T-cell (primary cell): ENCODE data around the gene CACNA2D4. TPM values are rescaled to one million over a fixed set of nuclear protein-coding genes. Genes with fewer than 3 reads are reported as not detected.

ENCODE experiments used
- ATAC-seq, 4 experiments: fragments of 200-7000 bp in 3 of 4; fragments of 150-1000 bp in 1 of 4; cut with Tn5 transposase; replicated peaks in 1 of 4; 1 replicate in 3 of 4; 2 replicates in 1 of 4; pipeline ENCODE4 v1.10.0; 2021; ENCODE audit warnings: moderate library complexity in 3 of 4, mild to moderate bottlenecking in 2 of 4, moderate number of reproducible peaks in 1 of 4
- CTCF ChIA-PET, 2 donors: fragments of 300-600 bp; sonication (Branson Sonifier 250); formaldehyde crosslinking; loops; one replicate each; lab custom pipeline; 2022; ENCODE audit warnings: antibody characterized with exemption in 2 of 2; lab: Charles Lee
- POLR2A ChIA-PET, 2 donors: fragments of 300-600 bp; sonication (Branson Sonifier 250); formaldehyde crosslinking; loops; one replicate each; lab custom pipeline; 2022; ENCODE audit warnings: antibody characterized with exemption in 2 of 2; lab: Charles Lee
- DNase-seq, 35 experiments: peaks; one replicate each; pipeline versions ENCODE4 v3.0.0 to v3.0.0-alpha.2; 2013 to 2023
- H3K27ac ChIP-seq: one replicate; pipeline ENCODE4 v1.5.1; 2013; ENCODE audit warnings: low read length
- H3K27me3 ChIP-seq, 2 experiments: replicated peaks in 1 of 2; 1 replicate in 1 of 2; 2 replicates in 1 of 2; pipeline versions ENCODE4 v1.6.1 to v1.7.0; 2013; ENCODE audit warnings: low read length in 1 of 2, mixed read lengths in 1 of 2; ENCODE audit not compliant: control insufficient read depth in 2 of 2, insufficient read depth in 2 of 2; ENCODE audit errors: extremely low read depth in 1 of 2
- H3K36me3 ChIP-seq, 2 donors: 1 replicate in 1 of 2; 2 replicates in 1 of 2; pipeline versions ENCODE4 v1.6.1 to v1.7.0; 2013; ENCODE audit warnings: low read length in 1 of 2; ENCODE audit not compliant: control insufficient read depth in 2 of 2, insufficient read depth in 1 of 2; ENCODE audit errors: extremely low read depth in 1 of 2
- H3K4me1 ChIP-seq, 2 experiments: 1 replicate in 1 of 2; 2 replicates in 1 of 2; pipeline versions ENCODE4 v1.6.1 to v1.7.0; 2013; ENCODE audit warnings: low read length in 2 of 2, mixed read lengths in 1 of 2; ENCODE audit not compliant: insufficient read depth in 2 of 2, control insufficient read depth in 1 of 2; ENCODE audit errors: extremely low read depth in 1 of 2
- H3K4me3 ChIP-seq, 2 donors: 1 replicate in 1 of 2; 2 replicates in 1 of 2; pipeline versions ENCODE4 v1.5.1 to v1.7.0; 2013; ENCODE audit warnings: mild to moderate bottlenecking in 2 of 2, low read length in 1 of 2, moderate library complexity in 1 of 2; ENCODE audit not compliant: control insufficient read depth in 1 of 2; ENCODE audit errors: extremely low read depth in 1 of 2
- H3K9me3 ChIP-seq: 2 replicates; pipeline ENCODE4 v1.7.0; 2013
- H3K27ac Mint-ChIP-seq, 2 donors: one replicate each; pipeline ENCODE4 v1.8.0; 2020 to 2021; ENCODE audit warnings: mild to moderate bottlenecking in 2 of 2, mixed read lengths in 2 of 2
- H3K27me3 Mint-ChIP-seq, 2 donors: one replicate each; pipeline ENCODE4 v1.8.0; 2021 to 2022; ENCODE audit warnings: mixed read lengths in 2 of 2
- H3K36me3 Mint-ChIP-seq: one replicate; pipeline ENCODE4 v1.8.0; 2021; ENCODE audit warnings: mixed read lengths
- H3K4me1 Mint-ChIP-seq, 3 donors: one replicate each; pipeline ENCODE4 v1.8.0; 2020 to 2022; ENCODE audit warnings: mixed read lengths in 3 of 3, mild to moderate bottlenecking in 1 of 3
- H3K4me3 Mint-ChIP-seq, 3 donors: one replicate each; pipeline ENCODE4 v1.8.0; 2020 to 2022; ENCODE audit warnings: mild to moderate bottlenecking in 3 of 3, mixed read lengths in 3 of 3, moderate library complexity in 3 of 3
- H3K9me3 Mint-ChIP-seq, 3 donors: one replicate each; pipeline ENCODE4 v1.8.0; 2020 to 2022; ENCODE audit warnings: mixed read lengths in 3 of 3
- WGBS: methylation state at CpG from one replicate; pipeline ENCODE4 v1.1.5; 2013; ENCODE audit warnings: missing lambda C conversion rate; ENCODE audit not compliant: insufficient coverage; 5-methylcytosine and 5-hydroxymethylcytosine counted together
- total RNA-seq, 35 experiments: library from RNA in 6 of 35; stranded (reverse) in 6 of 35; fragments of 120-200 nt in 1 of 35; gene quantifications; one replicate each; pipeline versions ENCODE4 v1.2.1 to v1.2.4 and lab custom pipeline; 2013 to 2026

CACNA2D4 gene
- total RNA-seq, 5 donors from 2014 or later (not counting 1 experiment from before 2014, with no cell fraction given): 10.2 to 14.8 (median 12.1) TPM

GRCh38 chr12:1832801-1833595 lies 85.5 kb downstream of the CACNA2D4 start:
- Histone ChIP-seq H3K4me1 (no peaks in the 10 kb centered on the region), H3K4me3 (no peak overlapping the region), H3K27ac (no peak overlapping the region), H3K9me3 (no peaks in the 10 kb centered on the region), H3K27me3 (peaks cover 0 to 58% of the 10 kb centered on the region in 2 experiments), H3K36me3 (no peaks in the 10 kb centered on the region)
- Mint-ChIP-seq H3K27me3 (peaks cover 25 to 43% of the 10 kb centered on the region in 2 donors), H3K9me3 (no peaks in the 10 kb centered on the region), H3K27ac (no peak overlapping the region), H3K4me1 (no peaks in the 10 kb centered on the region), H3K4me3 (no peak overlapping the region), H3K36me3 (no peaks in the 10 kb centered on the region)
- DNase-seq (no peak), ATAC-seq (no peak)
- ChIA-PET CTCF (no interaction called here), POLR2A (interaction anchor here in 1 of 2 donors (0.6 kb wide), 1 partner anchor 180 kb away, joined by 6 read pairs; no protein-coding TSS in a partner anchor)
- WGBS: 78% methylated on average over 9 of the region's 17 CpGs

DNA sequence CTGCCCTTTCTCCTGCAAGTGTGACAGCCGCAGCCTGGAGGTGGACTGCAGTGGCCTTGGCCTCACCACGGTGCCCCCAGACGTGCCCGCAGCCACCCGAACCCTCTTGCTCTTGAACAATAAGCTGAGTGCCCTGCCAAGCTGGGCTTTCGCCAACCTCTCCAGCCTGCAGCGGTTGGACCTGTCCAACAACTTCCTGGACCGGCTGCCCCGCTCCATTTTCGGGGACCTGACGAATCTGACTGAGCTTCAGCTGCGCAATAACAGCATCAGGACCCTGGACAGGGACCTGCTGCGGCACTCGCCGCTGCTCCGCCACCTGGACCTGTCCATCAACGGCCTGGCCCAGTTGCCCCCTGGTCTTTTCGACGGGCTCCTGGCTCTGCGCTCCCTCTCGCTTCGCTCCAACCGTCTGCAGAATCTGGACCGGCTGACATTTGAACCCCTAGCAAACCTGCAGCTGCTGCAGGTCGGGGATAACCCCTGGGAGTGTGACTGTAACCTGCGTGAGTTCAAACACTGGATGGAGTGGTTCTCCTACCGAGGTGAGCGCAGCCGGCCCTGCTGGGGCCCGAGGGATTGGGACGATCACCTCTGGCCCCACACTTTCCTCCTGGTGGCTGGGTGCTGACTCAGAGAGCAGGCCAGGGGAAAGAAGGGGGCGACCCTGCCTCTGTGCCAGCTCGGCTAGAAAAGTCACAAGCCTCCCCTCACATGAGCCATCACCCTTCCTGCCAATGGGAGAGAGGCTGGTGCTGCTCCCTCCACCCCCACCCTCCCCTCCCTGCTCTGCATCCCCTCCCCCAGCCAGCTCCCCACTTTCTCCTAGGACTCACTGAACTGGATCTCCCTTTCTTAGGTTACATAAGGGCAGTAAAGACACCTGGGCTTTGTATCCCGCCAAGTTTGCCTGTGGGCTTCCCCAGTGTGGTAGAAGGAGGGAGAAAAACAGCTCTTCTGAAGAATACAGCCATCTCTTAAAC lies 87.2 kb downstream of the CACNA2D4 start:
- CTCF ChIA-PET: no interaction called here
- POLR2A ChIA-PET: no interaction called here

GRCh38 chr12:1830401-1830845 lies 88.0 kb downstream of the CACNA2D4 start:
- H3K36me3 Mint-ChIP-seq: no peaks in the 10 kb centered on the region
- Histone ChIP-seq H3K27me3 (peaks cover 0 to 75% of the 10 kb centered on the region in 2 experiments), H3K9me3 (no peaks in the 10 kb centered on the region), H3K27ac (no peak overlapping the region), H3K4me1 (no peaks in the 10 kb centered on the region), H3K36me3 (no peaks in the 10 kb centered on the region), H3K4me3 (no peak overlapping the region)
- H3K27ac Mint-ChIP-seq: no peak overlapping the region
- H3K4me3 Mint-ChIP-seq: no peak overlapping the region
- no peaks in the 10 kb centered on the region for H3K9me3 Mint-ChIP-seq
- WGBS: 56% methylated on average over 3 of the region's 3 CpGs
- no peaks in the 10 kb centered on the region for H3K4me1 Mint-ChIP-seq
- CTCF ChIA-PET: no interaction called here
- ATAC-seq (no peak), DNase-seq (no peak)
- H3K27me3 Mint-ChIP-seq: peaks cover 25 to 45% of the 10 kb centered on the region in 2 donors
- POLR2A ChIA-PET: no interaction called here

More for the DNA sequence above, 87.2 kb downstream of the CACNA2D4 start:
- no peak overlapping the region for H3K4me3 ChIP-seq
- H3K9me3 Mint-ChIP-seq: no peaks in the 10 kb centered on the region
- H3K27me3 ChIP-seq: peaks cover 0 to 74% of the 10 kb centered on the region in 2 experiments
- DNase-seq (peak in 3 of 35 experiments; percentile 6 to 32 (median 15)), ATAC-seq (peak in 2 of 4 experiments; percentile 30 to 35)
- no peaks in the 10 kb centered on the region for H3K9me3 ChIP-seq
- peaks cover 25 to 45% of the 10 kb centered on the region in 2 donors for H3K27me3 Mint-ChIP-seq
- H3K4me3 Mint-ChIP-seq: no peak overlapping the region
- H3K4me1 ChIP-seq: no peaks in the 10 kb centered on the region
- H3K27ac Mint-ChIP-seq: no peak overlapping the region
- H3K27ac ChIP-seq: no peak overlapping the region
- H3K4me1 Mint-ChIP-seq: no peaks in the 10 kb centered on the region
- 15% methylated on average over 30 of the region's 34 CpGs for WGBS
- H3K36me3 ChIP-seq: no peaks in the 10 kb centered on the region
- H3K36me3 Mint-ChIP-seq: no peaks in the 10 kb centered on the region

GRCh38 chr12:1829306-1829900 lies 89.0 kb downstream of the CACNA2D4 start:
- no peaks in the 10 kb centered on the region for H3K36me3 ChIP-seq
- H3K27ac ChIP-seq: no peak overlapping the region
- Mint-ChIP-seq H3K9me3 (no peaks in the 10 kb centered on the region), H3K27ac (no peak overlapping the region), H3K36me3 (no peaks in the 10 kb centered on the region), H3K4me3 (no peak overlapping the region), H3K27me3 (peaks cover 20 to 45% of the 10 kb centered on the region in 2 donors), H3K4me1 (no peaks in the 10 kb centered on the region)
- ChIA-PET CTCF (no interaction called here), POLR2A (no interaction called here)
- DNase-seq (no peak), ATAC-seq (no peak)
- peaks cover 0 to 78% of the 10 kb centered on the region in 2 experiments for H3K27me3 ChIP-seq
- WGBS: 83% methylated on average over 7 of the region's 11 CpGs
- H3K4me3 ChIP-seq: no peak overlapping the region
- no peaks in the 10 kb centered on the region for H3K4me1 ChIP-seq
- no peaks in the 10 kb centered on the region for H3K9me3 ChIP-seq

DNA sequence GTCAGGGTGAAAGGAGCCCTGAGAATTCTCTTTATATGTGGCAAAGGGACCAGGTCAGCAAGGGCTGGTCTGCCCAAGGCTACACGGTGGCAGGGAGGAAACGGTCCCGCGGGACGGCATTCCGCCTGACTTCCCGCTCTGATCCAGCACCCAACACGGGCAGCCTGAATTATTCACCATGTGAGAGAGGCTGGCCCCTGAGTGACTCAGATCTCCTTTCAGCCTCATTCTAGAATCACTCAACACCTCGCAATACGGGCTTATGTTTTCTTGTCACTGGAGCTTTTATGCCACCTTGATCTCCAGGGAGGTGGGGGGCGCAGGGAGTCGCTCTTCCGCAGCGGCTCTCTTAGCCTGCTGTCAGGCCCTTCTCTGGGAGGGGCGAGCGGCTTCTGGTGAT lies 89.6 kb downstream of the CACNA2D4 start:
- no peaks in the 10 kb centered on the region for H3K4me1 Mint-ChIP-seq
- DNase-seq (no peak), ATAC-seq (no peak)
- ChIA-PET POLR2A (no interaction called here), CTCF (no interaction called here)
- peaks cover 20 to 42% of the 10 kb centered on the region in 2 donors for H3K27me3 Mint-ChIP-seq
- no peak overlapping the region for H3K4me3 Mint-ChIP-seq
- no peaks in the 10 kb centered on the region for H3K9me3 ChIP-seq
- H3K27ac ChIP-seq: no peak overlapping the region
- H3K27ac Mint-ChIP-seq: no peak overlapping the region
- H3K36me3 Mint-ChIP-seq: no peaks in the 10 kb centered on the region
- no peak overlapping the region for H3K4me3 ChIP-seq
- no peaks in the 10 kb centered on the region for H3K36me3 ChIP-seq
- H3K27me3 ChIP-seq: peaks cover 0 to 79% of the 10 kb centered on the region in 2 experiments
- 97% methylated on average over 6 of the region's 16 CpGs for WGBS
- H3K4me1 ChIP-seq: no peaks in the 10 kb centered on the region
- no peaks in the 10 kb centered on the region for H3K9me3 Mint-ChIP-seq
